Prostate gland (tissue), 2 donors: ENCODE results near the gene ENPP7. TPM values are rescaled to one million over a fixed set of nuclear protein-coding genes. Genes with fewer than 3 reads are reported as not detected.

Source experiments
- DNase-seq: peaks from one replicate; pipeline ENCODE4 v3.0.0-alpha.2; 2019; ENCODE audit warnings: low spot score
- H3K27ac ChIP-seq, 2 donors: fragments of 200-600 bp; sonication (generic); 2 replicates each; pipeline ENCODE4 v1.5.1; 2017 to 2019
- H3K27me3 ChIP-seq: fragments of 200-600 bp; sonication (generic); replicated peaks from 2 replicates; pipeline ENCODE4 v1.5.1; 2019; ENCODE audit not compliant: insufficient read depth
- H3K36me3 ChIP-seq, 2 donors: fragments of 200-600 bp; sonication (generic); 1 replicate in 1 of 2; 2 replicates in 1 of 2; pipeline versions ENCODE4 v1.5.1 to v1.8.1; 2017 to 2019
- H3K4me1 ChIP-seq: fragments of 200-600 bp; sonication (generic); replicated peaks from 2 replicates; pipeline ENCODE4 v1.5.1; 2019
- H3K4me3 ChIP-seq, 2 donors: fragments of 200-600 bp; sonication (generic); 2 replicates each; pipeline ENCODE4 v1.5.1; 2017 to 2019
- H3K9me3 ChIP-seq: fragments of 200-600 bp; sonication (generic); 2 replicates; pipeline ENCODE4 v1.5.1; 2017
- CTCF ChIP-seq, 4 experiments: fragments of 200-600 bp in 2 of 4; fragments of 450-650 bp in 2 of 4; sonication (generic) in 2 of 4; IDR thresholded peaks; 1 replicate in 3 of 4; 2 replicates in 1 of 4; pipeline ENCODE4 v1.5.1; 2016 to 2019; ENCODE audit warnings: antibody characterized with exemption in 4 of 4, mild to moderate bottlenecking in 2 of 4, moderate library complexity in 2 of 4
- POLR2A ChIP-seq: fragments of 450-650 bp; IDR thresholded peaks from one replicate; pipeline ENCODE4 v1.6.1; 2016; ENCODE audit warnings: antibody characterized with exemption, mild to moderate bottlenecking
- POLR2AphosphoS5 ChIP-seq: sonication (generic); formaldehyde crosslinking; IDR thresholded peaks from one replicate; pipeline ENCODE4 v1.6.1; 2017; ENCODE audit warnings: antibody characterized with exemption
- WGBS: methylation state at CpG from one replicate; pipeline ENCODE4 v1.1.5; 2018; 5-methylcytosine and 5-hydroxymethylcytosine counted together
- intact Hi-C: fragments of 100-400 bp; cut with DNase I; formaldehyde crosslinking; loops from one replicate; pipeline ENCODE4 v1.14.2; 2022
- total RNA-seq, 2 donors: library from RNA; depleted of rRNA; stranded (reverse); fragments of >200 nt; gene quantifications; one replicate each; pipeline ENCODE4 v1.1.0, GENCODE V29; 2016

The ENPP7 gene
- total RNA-seq, 2 donors from 2014 or later = not detected

- H3K27ac ChIP-seq = peak overlapping the region in 1 of 2 donors; percentile 14
- no peaks in the 10 kb centered on the region for H3K9me3 ChIP-seq
- intact Hi-C loops = no loop called here
Observed at GRCh38 chr17:79695797-79696609, 34.7 kb upstream of the ENPP7 start.

GRCh38 chr17:79696610-79696982 is 34.1 kb upstream of the ENPP7 start:
- Histone ChIP-seq H3K4me3 (no peak overlapping the region), H3K36me3 (no peaks in the 10 kb centered on the region), H3K27ac (no peak overlapping the region), H3K27me3 (peaks cover 3% of the 10 kb centered on the region), H3K9me3 (no peaks in the 10 kb centered on the region), H3K4me1 (peaks cover 3% of the 10 kb centered on the region)
- intact Hi-C loops = no loop called here
- no peak for TF ChIP-seq POLR2AphosphoS5
- no peak for TF ChIP-seq CTCF (IDR thresholded peaks at IDR 0.05)
- no peak for TF ChIP-seq POLR2A
- DNase-seq = no peak
- 43% methylated on average over 17 of the region's 17 CpGs for WGBS

More at GRCh38 chr17:79695797-79696609, 34.7 kb upstream of the ENPP7 start:
- Histone ChIP-seq H3K4me3 (no peak overlapping the region), H3K36me3 (no peaks in the 10 kb centered on the region), H3K27me3 (peaks cover 3% of the 10 kb centered on the region), H3K4me1 (peaks cover 4% of the 10 kb centered on the region)
- 15% methylated on average over 12 of the region's 14 CpGs for WGBS
- DNase-seq = peak; percentile 42
- TF ChIP-seq POLR2A (no peak), POLR2AphosphoS5 (peak; percentile 30)

GRCh38 chr17:79698146-79698846 is 32.4 kb upstream of the ENPP7 start:
- no peaks in the 10 kb centered on the region for H3K36me3 ChIP-seq
- H3K9me3 ChIP-seq = no peaks in the 10 kb centered on the region
- H3K27ac ChIP-seq = no peak overlapping the region
- H3K4me1 ChIP-seq = no peaks in the 10 kb centered on the region
- TF ChIP-seq POLR2A (no peak), POLR2AphosphoS5 (peak; percentile 14)
- peaks cover 8% of the 10 kb centered on the region for H3K27me3 ChIP-seq
- 18% methylated on average over 15 of the region's 15 CpGs for whole genome bisulfite sequencing
- intact Hi-C loops = no loop called here
- no peak overlapping the region for H3K4me3 ChIP-seq
- DNase-seq = no peak

- Histone ChIP-seq H3K9me3 (no peaks in the 10 kb centered on the region), H3K4me1 (no peaks in the 10 kb centered on the region), H3K27ac (no peak overlapping the region), H3K36me3 (no peaks in the 10 kb centered on the region), H3K4me3 (no peak overlapping the region), H3K27me3 (peaks cover 13% of the 10 kb centered on the region)
- intact Hi-C loops = loop anchor here (10.0 kb wide), 2 partner anchors 165 to 615 kb away; no protein-coding TSS in a partner anchor
- TF ChIP-seq CTCF (IDR thresholded peaks at IDR 0.05) = no peak
- TF ChIP-seq POLR2A = no peak
- TF ChIP-seq POLR2AphosphoS5 = no peak
- DNase-seq = no peak
- WGBS = 80% methylated on average over 12 of the region's 12 CpGs
Observed at GRCh38 chr17:79699386-79700036, 31.2 kb upstream of the ENPP7 start.

- Histone ChIP-seq H3K9me3 (no peaks in the 10 kb centered on the region), H3K4me1 (no peaks in the 10 kb centered on the region), H3K27ac (no peak overlapping the region), H3K4me3 (no peak overlapping the region), H3K36me3 (no peaks in the 10 kb centered on the region), H3K27me3 (peaks cover 13% of the 10 kb centered on the region)
- intact Hi-C loops = loop anchor here (10.0 kb wide), 2 partner anchors 166 to 616 kb away; no protein-coding TSS in a partner anchor
- no peak for TF ChIP-seq CTCF (IDR thresholded peaks at IDR 0.05)
- TF ChIP-seq POLR2AphosphoS5 = no peak
- TF ChIP-seq POLR2A = no peak
- WGBS = 45% methylated on average over 5 of the region's 5 CpGs
- DNase-seq = no peak
Observed at GRCh38 chr17:79700592-79700991, 30.2 kb upstream of the ENPP7 start.
